ENCODE results near the gene IL36B. TPM values are rescaled to one million over a fixed set of nuclear protein-coding genes. Genes with fewer than 3 reads are reported as not detected.

Gene IL36B
- total RNA-seq, 1 donor from 2014 or later: not detected

DNA sequence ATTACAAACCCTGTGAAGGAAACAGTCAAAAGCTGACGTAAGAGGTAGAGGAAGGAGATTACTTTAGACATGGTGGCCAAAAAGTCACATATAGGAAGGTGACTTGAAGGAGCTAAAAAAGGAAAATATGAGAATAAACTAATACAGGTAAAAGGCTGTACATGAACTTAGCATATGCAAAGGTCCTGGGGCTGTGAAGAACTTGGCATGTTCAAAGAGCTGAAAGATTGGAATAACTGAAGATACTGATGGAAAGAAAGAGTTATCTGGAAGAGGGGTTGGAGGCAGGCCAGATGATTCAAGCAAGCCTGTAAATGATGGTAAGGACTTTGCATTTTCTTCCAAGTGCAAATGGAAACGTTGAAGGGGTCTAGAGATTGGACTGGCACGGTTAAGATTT, 34.2 kb downstream of the IL36B start:
- H3K4me3 Mint-ChIP-seq (ENCODE audit: unreplicated experiment): no peak overlapping the region

GRCh38 chr2:113015655-113016054, 37.0 kb downstream of the IL36B start:
- Mint-ChIP-seq H3K36me3 (ENCODE audit: unreplicated experiment) (no peaks in the 10 kb centered on the region), H3K4me1 (ENCODE audit: unreplicated experiment) (no peaks in the 10 kb centered on the region), H3K27ac (ENCODE audit: unreplicated experiment) (no peak overlapping the region), H3K27me3 (ENCODE audit: unreplicated experiment) (peaks cover 53% of the 10 kb centered on the region), H3K4me3 (ENCODE audit: unreplicated experiment) (no peak overlapping the region), H3K9me3 (ENCODE audit: unreplicated experiment) (no peaks in the 10 kb centered on the region)
- no peak for TF ChIP-seq CTCF (IDR thresholded peaks at IDR 0.05)
- DNase-seq (ENCODE audit: extremely low spot score, unreplicated experiment): no peak

More for the DNA sequence above, 34.2 kb downstream of the IL36B start:
- TF ChIP-seq CTCF (IDR thresholded peaks at IDR 0.05): no peak
- Mint-ChIP-seq H3K27me3 (ENCODE audit: unreplicated experiment) (peaks cover 48% of the 10 kb centered on the region), H3K4me1 (ENCODE audit: unreplicated experiment) (no peaks in the 10 kb centered on the region), H3K9me3 (ENCODE audit: unreplicated experiment) (no peaks in the 10 kb centered on the region), H3K27ac (ENCODE audit: unreplicated experiment) (no peak overlapping the region), H3K36me3 (ENCODE audit: unreplicated experiment) (no peaks in the 10 kb centered on the region)
- DNase-seq (ENCODE audit: extremely low spot score, unreplicated experiment): no peak

- Mint-ChIP-seq H3K4me1 (ENCODE audit: unreplicated experiment) (no peaks in the 10 kb centered on the region), H3K36me3 (ENCODE audit: unreplicated experiment) (no peaks in the 10 kb centered on the region), H3K27me3 (ENCODE audit: unreplicated experiment) (peaks cover 58% of the 10 kb centered on the region), H3K27ac (ENCODE audit: unreplicated experiment) (no peak overlapping the region), H3K9me3 (ENCODE audit: unreplicated experiment) (no peaks in the 10 kb centered on the region), H3K4me3 (ENCODE audit: unreplicated experiment) (no peak overlapping the region)
- TF ChIP-seq CTCF (IDR thresholded peaks at IDR 0.05): no peak
- no peak for DNase-seq (ENCODE audit: extremely low spot score, unreplicated experiment)
Measured at GRCh38 chr2:113015042-113015441, 37.6 kb downstream of the IL36B start.

- Mint-ChIP-seq H3K27me3 (ENCODE audit: unreplicated experiment) (peaks cover 54% of the 10 kb centered on the region), H3K4me1 (ENCODE audit: unreplicated experiment) (no peaks in the 10 kb centered on the region), H3K4me3 (ENCODE audit: unreplicated experiment) (no peak overlapping the region), H3K27ac (ENCODE audit: unreplicated experiment) (no peak overlapping the region), H3K36me3 (ENCODE audit: unreplicated experiment) (no peaks in the 10 kb centered on the region), H3K9me3 (ENCODE audit: unreplicated experiment) (no peaks in the 10 kb centered on the region)
- no peak for TF ChIP-seq CTCF (IDR thresholded peaks at IDR 0.05)
- no peak for DNase-seq (ENCODE audit: extremely low spot score, unreplicated experiment)
Measured at GRCh38 chr2:113014067-113014466, 38.6 kb downstream of the IL36B start.

GRCh38 chr2:113013336-113013661, 39.4 kb downstream of the IL36B start:
- TF ChIP-seq CTCF (IDR thresholded peaks at IDR 0.05): no peak
- Mint-ChIP-seq H3K4me1 (ENCODE audit: unreplicated experiment) (no peaks in the 10 kb centered on the region), H3K4me3 (ENCODE audit: unreplicated experiment) (no peak overlapping the region)

More at GRCh38 chr2:113013336-113013661, 39.4 kb downstream of the IL36B start:
- Mint-ChIP-seq H3K9me3 (ENCODE audit: unreplicated experiment) (no peaks in the 10 kb centered on the region), H3K36me3 (ENCODE audit: unreplicated experiment) (no peaks in the 10 kb centered on the region), H3K27me3 (ENCODE audit: unreplicated experiment) (peaks cover 49% of the 10 kb centered on the region), H3K27ac (ENCODE audit: unreplicated experiment) (no peak overlapping the region)
- no peak for DNase-seq (ENCODE audit: extremely low spot score, unreplicated experiment)
